Measurements from ENCODE around the gene WDR73. TPM values are rescaled to one million over a fixed set of nuclear protein-coding genes. Genes with fewer than 3 reads are reported as not detected.
"Not testable (repeated sequence)": the region's sequence is repeated elsewhere in the genome, so short reads cannot be mapped to it uniquely, and the experiment has no call there.

Gene WDR73
- total RNA-seq, 1 experiment from 2014 or later, result 35.7 TPM

DNA sequence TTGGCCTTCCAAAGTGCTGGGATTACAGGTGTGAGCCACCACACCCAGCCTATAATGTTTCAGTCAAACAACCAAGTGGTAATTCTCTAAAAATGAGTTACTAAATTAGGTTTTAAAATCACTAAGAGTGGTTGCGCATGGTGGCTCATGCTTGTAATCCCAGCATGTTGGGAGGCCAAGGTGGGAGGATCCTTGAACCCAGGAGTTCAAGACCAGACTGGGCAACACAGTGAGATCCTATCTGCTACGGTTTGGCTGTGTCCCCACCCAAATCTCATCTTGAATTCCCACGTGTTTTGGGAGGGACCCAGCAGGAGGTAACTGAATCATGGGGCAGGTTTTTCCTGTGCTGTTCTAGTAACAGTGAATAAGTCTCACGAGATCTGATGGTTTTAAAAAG lies 35.8 kb upstream of the WDR73 start:
- no peaks in the 10 kb centered on the region for H3K4me1 ChIP-seq (ENCODE audit: low read length)
- H3K9ac ChIP-seq (ENCODE audit: low read length), result no peak overlapping the region
- peaks cover 56% of the 10 kb centered on the region for H3K79me2 ChIP-seq (ENCODE audit: low read length)
- no peak overlapping the region for H3K4me2 ChIP-seq (ENCODE audit: low read depth, low read length, poor library complexity, severe bottlenecking)
- no peak overlapping the region for H3K4me3 ChIP-seq (ENCODE audit: low read length)
- H3K36me3 ChIP-seq (ENCODE audit: insufficient read depth, low read length), result peaks cover 32% of the 10 kb centered on the region
- H3K27me3 ChIP-seq (ENCODE audit: low read length), result no peaks in the 10 kb centered on the region
- no peaks in the 10 kb centered on the region for H3K9me3 ChIP-seq (ENCODE audit: low read length)
- H2AFZ ChIP-seq (ENCODE audit: low read length), result no peak overlapping the region
- H4K20me1 ChIP-seq (ENCODE audit: insufficient read depth, low read depth, low read length), result no peaks in the 10 kb centered on the region
- no peak overlapping the region for H3K27ac ChIP-seq (ENCODE audit: low read length)
- DNase-seq, result no peak
- no peaks in the 10 kb centered on the region for H3K9me2 ChIP-seq (replicated peaks; ENCODE audit: insufficient read depth, low read length)

GRCh38 chr15:84686446-84686845 lies 32.4 kb upstream of the WDR73 start:
- not testable (repeated sequence) for H3K9me2 ChIP-seq (replicated peaks; ENCODE audit: insufficient read depth, low read length); H3K27ac ChIP-seq (ENCODE audit: low read length); H3K27me3 ChIP-seq (ENCODE audit: low read length); H2AFZ ChIP-seq (ENCODE audit: low read length); H3K9me3 ChIP-seq (ENCODE audit: low read length); H3K4me3 ChIP-seq (ENCODE audit: low read length); H3K9ac ChIP-seq (ENCODE audit: low read length); H3K4me1 ChIP-seq (ENCODE audit: low read length); H3K4me2 ChIP-seq (ENCODE audit: low read depth, low read length, poor library complexity, severe bottlenecking); DNase-seq; H4K20me1 ChIP-seq (ENCODE audit: insufficient read depth, low read depth, low read length)
- peaks cover 50% of the 10 kb centered on the region for H3K79me2 ChIP-seq (ENCODE audit: low read length)
- H3K36me3 ChIP-seq (ENCODE audit: insufficient read depth, low read length), result peaks cover 32% of the 10 kb centered on the region

GRCh38 chr15:84685304-84685703 lies 31.2 kb upstream of the WDR73 start:
- Histone ChIP-seq H4K20me1 (ENCODE audit: insufficient read depth, low read depth, low read length) (no peaks in the 10 kb centered on the region), H2AFZ (ENCODE audit: low read length) (no peak overlapping the region), H3K4me2 (ENCODE audit: low read depth, low read length, poor library complexity, severe bottlenecking) (no peak overlapping the region), H3K9me3 (ENCODE audit: low read length) (no peaks in the 10 kb centered on the region), H3K9ac (ENCODE audit: low read length) (no peak overlapping the region), H3K27ac (ENCODE audit: low read length) (no peak overlapping the region), H3K79me2 (ENCODE audit: low read length) (peaks cover 38% of the 10 kb centered on the region), H3K36me3 (ENCODE audit: insufficient read depth, low read length) (peaks cover 27% of the 10 kb centered on the region), H3K9me2 (replicated peaks; ENCODE audit: insufficient read depth, low read length) (no peaks in the 10 kb centered on the region), H3K4me1 (ENCODE audit: low read length) (no peaks in the 10 kb centered on the region), H3K27me3 (ENCODE audit: low read length) (no peaks in the 10 kb centered on the region), H3K4me3 (ENCODE audit: low read length) (no peak overlapping the region)
- no peak for DNase-seq

- Histone ChIP-seq H3K27me3 (ENCODE audit: low read length) (no peaks in the 10 kb centered on the region), H3K4me1 (ENCODE audit: low read length) (no peaks in the 10 kb centered on the region), H2AFZ (ENCODE audit: low read length) (no peak overlapping the region), H3K79me2 (ENCODE audit: low read length) (peaks cover 38% of the 10 kb centered on the region), H3K9me3 (ENCODE audit: low read length) (no peaks in the 10 kb centered on the region), H3K36me3 (ENCODE audit: insufficient read depth, low read length) (peaks cover 27% of the 10 kb centered on the region), H4K20me1 (ENCODE audit: insufficient read depth, low read depth, low read length) (no peaks in the 10 kb centered on the region), H3K27ac (ENCODE audit: low read length) (no peak overlapping the region), H3K4me2 (ENCODE audit: low read depth, low read length, poor library complexity, severe bottlenecking) (no peak overlapping the region), H3K9ac (ENCODE audit: low read length) (no peak overlapping the region), H3K9me2 (replicated peaks; ENCODE audit: insufficient read depth, low read length) (no peaks in the 10 kb centered on the region), H3K4me3 (ENCODE audit: low read length) (no peak overlapping the region)
- no peak for DNase-seq
Measured at GRCh38 chr15:84684092-84684491, 30.0 kb upstream of the WDR73 start.

- H3K79me2 ChIP-seq (ENCODE audit: low read length), result peaks cover 30% of the 10 kb centered on the region
- no peaks in the 10 kb centered on the region for H3K4me1 ChIP-seq (ENCODE audit: low read length)
- no peak for DNase-seq
- no peaks in the 10 kb centered on the region for H3K9me3 ChIP-seq (ENCODE audit: low read length)
- no peaks in the 10 kb centered on the region for H4K20me1 ChIP-seq (ENCODE audit: insufficient read depth, low read depth, low read length)
- H3K36me3 ChIP-seq (ENCODE audit: insufficient read depth, low read length), result peaks cover 27% of the 10 kb centered on the region
- no peaks in the 10 kb centered on the region for H3K27me3 ChIP-seq (ENCODE audit: low read length)
- no peak overlapping the region for H3K4me3 ChIP-seq (ENCODE audit: low read length)
- H3K4me2 ChIP-seq (ENCODE audit: low read depth, low read length, poor library complexity, severe bottlenecking), result no peak overlapping the region
- H3K27ac ChIP-seq (ENCODE audit: low read length), result no peak overlapping the region
- H3K9ac ChIP-seq (ENCODE audit: low read length), result no peak overlapping the region
- no peaks in the 10 kb centered on the region for H3K9me2 ChIP-seq (replicated peaks; ENCODE audit: insufficient read depth, low read length)
- no peak overlapping the region for H2AFZ ChIP-seq (ENCODE audit: low read length)
Measured at GRCh38 chr15:84681831-84682230, 27.7 kb upstream of the WDR73 start.

DNA sequence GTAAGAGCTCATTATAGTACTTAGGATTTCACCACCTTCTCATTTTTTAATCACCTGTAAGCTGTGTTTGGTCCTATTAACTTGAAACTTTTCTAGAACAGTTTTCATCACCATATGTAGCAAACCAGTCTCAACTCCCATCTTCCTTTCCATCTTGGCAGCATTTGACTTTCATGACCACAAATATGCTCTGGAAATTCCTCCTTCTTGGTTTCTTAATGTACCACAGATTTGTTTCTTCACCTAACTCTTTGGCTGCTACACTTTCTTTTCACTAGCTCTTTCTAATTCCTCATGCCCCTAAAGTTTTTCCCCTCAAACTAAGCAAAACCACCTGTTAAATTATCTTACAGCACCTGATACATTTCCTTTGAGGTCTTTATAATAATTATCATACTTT lies 17.1 kb upstream of the WDR73 start:
- Histone ChIP-seq H3K9me2 (replicated peaks; ENCODE audit: insufficient read depth, low read length) (no peaks in the 10 kb centered on the region), H3K4me2 (ENCODE audit: low read depth, low read length, poor library complexity, severe bottlenecking) (no peak overlapping the region), H3K4me3 (ENCODE audit: low read length) (no peak overlapping the region), H3K36me3 (ENCODE audit: insufficient read depth, low read length) (peaks cover 19% of the 10 kb centered on the region; the same call in 1 of the 2 replicates), H4K20me1 (ENCODE audit: insufficient read depth, low read depth, low read length) (no peaks in the 10 kb centered on the region), H3K79me2 (ENCODE audit: low read length) (peaks cover 6% of the 10 kb centered on the region), H3K9ac (ENCODE audit: low read length) (no peak overlapping the region), H3K4me1 (ENCODE audit: low read length) (peaks cover 3% of the 10 kb centered on the region; the same call in 1 of the 2 replicates), H3K27me3 (ENCODE audit: low read length) (no peaks in the 10 kb centered on the region), H3K27ac (ENCODE audit: low read length) (no peak overlapping the region), H3K9me3 (ENCODE audit: low read length) (no peaks in the 10 kb centered on the region), H2AFZ (ENCODE audit: low read length) (no peak overlapping the region)
- DNase-seq, result no peak

DNA sequence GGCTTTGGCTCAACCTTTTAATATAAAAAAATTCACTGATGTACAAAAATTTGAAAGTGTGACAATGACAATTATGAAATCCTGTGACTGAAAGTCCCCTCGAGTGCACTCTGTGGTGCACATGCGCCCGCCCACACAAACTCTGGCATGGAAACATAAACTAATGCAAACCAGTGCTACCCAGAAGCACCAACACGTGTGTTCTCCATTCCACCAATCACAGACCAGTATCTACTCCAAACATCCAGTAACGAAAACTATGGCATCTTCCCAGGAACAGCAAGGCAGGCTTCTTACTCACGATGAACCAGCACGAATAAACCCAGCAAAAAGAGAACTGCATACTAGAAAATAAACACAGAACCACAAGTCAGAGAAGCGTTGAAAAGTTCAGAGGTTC lies 15.6 kb upstream of the WDR73 start:
- Histone ChIP-seq H3K4me3 (ENCODE audit: low read length) (no peak overlapping the region), H3K79me2 (ENCODE audit: low read length) (no peaks in the 10 kb centered on the region), H3K9me2 (replicated peaks; ENCODE audit: insufficient read depth, low read length) (no peaks in the 10 kb centered on the region), H3K9me3 (ENCODE audit: low read length) (no peaks in the 10 kb centered on the region), H3K9ac (ENCODE audit: low read length) (no peak overlapping the region), H3K4me2 (ENCODE audit: low read depth, low read length, poor library complexity, severe bottlenecking) (no peak overlapping the region), H3K27ac (ENCODE audit: low read length) (no peak overlapping the region), H3K27me3 (ENCODE audit: low read length) (no peaks in the 10 kb centered on the region), H3K4me1 (ENCODE audit: low read length) (no peaks in the 10 kb centered on the region), H2AFZ (ENCODE audit: low read length) (no peak overlapping the region), H4K20me1 (ENCODE audit: insufficient read depth, low read depth, low read length) (no peaks in the 10 kb centered on the region), H3K36me3 (ENCODE audit: insufficient read depth, low read length) (peaks cover 15% of the 10 kb centered on the region; the same call in 1 of the 2 replicates)
- DNase-seq, result no peak

DNA sequence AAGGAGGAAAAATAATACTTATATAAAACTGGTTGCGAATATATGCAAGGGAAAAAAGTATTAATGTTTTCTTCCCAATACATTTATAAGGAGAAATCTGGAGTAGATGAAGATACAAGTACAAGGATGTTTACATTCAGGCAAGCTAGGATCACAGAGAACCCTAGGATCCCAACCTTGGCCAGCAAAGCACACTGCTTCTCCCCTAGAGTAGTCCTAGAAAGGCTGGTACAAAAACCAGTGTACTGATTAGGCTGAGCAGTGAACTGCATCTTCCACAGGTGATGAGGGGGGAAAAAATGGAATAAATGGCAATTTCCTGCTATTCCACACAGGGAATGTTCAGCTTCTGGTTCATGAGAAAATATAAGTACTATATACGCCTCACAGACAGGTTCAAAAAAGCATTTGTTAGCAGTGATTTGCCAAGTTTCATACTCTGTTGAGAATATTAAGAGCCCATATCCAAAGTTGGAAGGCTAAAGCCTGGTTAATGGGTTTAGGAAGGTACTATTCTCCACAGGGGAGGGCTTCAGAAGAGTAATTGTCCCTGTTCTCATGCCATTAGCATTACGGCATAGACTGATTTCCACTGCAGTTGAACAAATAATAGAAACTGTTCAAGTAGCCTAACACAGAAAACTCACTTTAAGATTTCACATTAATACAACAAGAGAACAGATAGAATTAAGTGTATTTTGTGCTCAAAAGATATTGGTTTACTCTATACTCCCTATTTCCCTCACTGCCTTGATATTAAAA lies 14.3 kb upstream of the WDR73 start:
- Histone ChIP-seq H4K20me1 (ENCODE audit: insufficient read depth, low read depth, low read length) (no peaks in the 10 kb centered on the region), H3K9me3 (ENCODE audit: low read length) (no peaks in the 10 kb centered on the region), H3K27ac (ENCODE audit: low read length) (no peak overlapping the region), H3K79me2 (ENCODE audit: low read length) (no peaks in the 10 kb centered on the region), H3K4me3 (ENCODE audit: low read length) (no peak overlapping the region), H3K27me3 (ENCODE audit: low read length) (no peaks in the 10 kb centered on the region), H2AFZ (ENCODE audit: low read length) (no peak overlapping the region), H3K4me1 (ENCODE audit: low read length) (no peaks in the 10 kb centered on the region), H3K9ac (ENCODE audit: low read length) (no peak overlapping the region), H3K4me2 (ENCODE audit: low read depth, low read length, poor library complexity, severe bottlenecking) (no peak overlapping the region), H3K9me2 (replicated peaks; ENCODE audit: insufficient read depth, low read length) (no peaks in the 10 kb centered on the region), H3K36me3 (ENCODE audit: insufficient read depth, low read length) (peaks cover 13% of the 10 kb centered on the region; the same call in 1 of the 2 replicates)
- no peak for DNase-seq

Measured in Karpas-422 (cell line).